HG03378 (cell line): ENCODE measurements around the gene PPP1R1B.

Source experiments
- ATAC-seq: cut with Tn5 transposase; IDR thresholded peaks from one replicate; pipeline ENCODE4 v1.9.1; 2021; ENCODE audit warnings: mild to moderate bottlenecking, moderate library complexity; ENCODE audit not compliant: unreplicated experiment

The PPP1R1B gene

DNA sequence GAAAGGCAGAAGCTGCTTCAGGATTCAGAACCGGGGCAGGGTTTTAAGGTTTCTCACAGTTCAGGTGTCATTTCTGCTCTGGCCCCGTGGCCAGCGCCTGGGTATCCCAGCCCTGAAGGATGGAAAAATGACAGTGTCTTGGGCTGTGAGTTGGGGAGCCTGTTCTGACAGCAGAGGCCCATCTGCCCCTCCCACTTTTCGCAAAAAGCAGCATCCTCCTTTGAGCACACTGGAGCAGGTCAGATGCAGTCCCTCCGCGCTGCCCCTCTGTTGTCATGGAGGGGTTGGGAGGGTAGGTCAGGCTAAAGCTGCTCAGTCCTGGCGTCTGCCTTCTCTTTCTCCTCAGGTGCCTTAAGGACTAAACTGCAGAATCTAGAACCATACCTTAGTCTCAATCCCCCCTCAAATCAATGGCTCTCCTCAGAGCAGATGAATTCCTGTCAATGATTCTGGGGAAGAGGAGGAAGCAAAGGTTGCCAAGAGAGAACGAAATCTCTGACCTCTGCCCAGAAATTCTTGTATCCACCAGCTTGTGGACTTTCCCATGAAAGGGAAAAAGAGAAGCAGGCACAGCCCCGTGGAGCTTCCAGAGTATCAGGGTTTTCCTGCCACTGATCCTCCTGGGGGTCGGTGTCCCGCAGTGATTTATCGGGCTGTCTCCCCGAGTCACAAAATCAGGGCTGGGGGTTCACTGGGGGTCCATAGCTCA, 26.3 kb upstream of the PPP1R1B start:
- no peak for ATAC-seq

GRCh38 chr17:39600997-39601597, 25.7 kb upstream of the PPP1R1B start:
- ATAC-seq, result no peak

GRCh38 chr17:39601758-39602532, 24.8 kb upstream of the PPP1R1B start:
- ATAC-seq, result no peak

GRCh38 chr17:39602533-39603303, 24.0 kb upstream of the PPP1R1B start:
- ATAC-seq, result no peak

- no peak for ATAC-seq
Measured at GRCh38 chr17:39603304-39604016, 23.3 kb upstream of the PPP1R1B start.

- ATAC-seq, result no peak
Measured at GRCh38 chr17:39604911-39605491, 21.8 kb upstream of the PPP1R1B start.

GRCh38 chr17:39605492-39606433, 21.0 kb upstream of the PPP1R1B start:
- ATAC-seq, result no peak

- no peak for ATAC-seq
Measured at GRCh38 chr17:39606434-39607056, 20.2 kb upstream of the PPP1R1B start.

- ATAC-seq, result no peak
Measured at GRCh38 chr17:39607057-39607850, 19.5 kb upstream of the PPP1R1B start.

- ATAC-seq, result no peak
Measured at GRCh38 chr17:39607851-39608130, 19.0 kb upstream of the PPP1R1B start, which contains the start of gene NEUROD2. Gene NEUROD2, minus strand, starts transcription at chr17:39607920. Its CDS starts 1,321 bp downstream, at chr17:39606599.

GRCh38 chr17:39608142-39608981, 18.4 kb upstream of the PPP1R1B start:
- no peak for ATAC-seq

GRCh38 chr17:39609416-39610025, 17.2 kb upstream of the PPP1R1B start:
- no peak for ATAC-seq

- no peak for ATAC-seq
Measured at GRCh38 chr17:39611401-39612112, 15.2 kb upstream of the PPP1R1B start.

DNA sequence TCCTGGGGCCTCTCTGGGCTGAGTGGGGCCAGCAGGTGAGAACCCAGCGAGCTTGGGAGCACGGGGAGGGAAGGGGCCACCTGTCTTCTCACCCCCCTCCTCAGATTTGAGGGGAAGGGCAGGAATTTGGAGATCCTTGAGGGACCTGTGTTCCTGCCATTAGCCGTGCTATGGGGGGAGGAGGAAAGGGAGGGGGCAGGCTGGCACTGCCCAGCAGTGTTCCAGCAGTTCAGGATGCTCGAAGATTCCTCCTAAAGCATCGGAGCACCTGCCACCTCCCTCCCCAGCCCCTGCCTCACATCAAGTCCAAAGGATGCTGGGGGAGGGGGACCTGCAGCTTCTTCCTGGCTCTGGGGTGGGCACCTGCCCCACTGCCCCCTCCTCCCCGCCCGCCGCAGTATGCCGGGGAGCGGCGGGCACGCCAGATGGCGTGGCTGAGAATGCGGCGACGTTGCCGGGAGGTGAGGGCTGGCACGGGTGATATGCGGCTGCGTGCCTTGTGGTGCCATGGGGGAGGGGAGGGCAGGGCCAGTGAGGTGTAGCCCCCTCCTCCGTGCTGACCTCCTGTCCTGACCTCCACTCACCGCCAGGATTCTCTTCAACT, 14.4 kb upstream of the PPP1R1B start:
- no peak for ATAC-seq

GRCh38 chr17:39612935-39613464, 13.8 kb upstream of the PPP1R1B start:
- ATAC-seq, result no peak
